Thyroid gland (tissue), 4 donors: ENCODE results near the gene BTNL3. TPM values are rescaled to one million over a fixed set of nuclear protein-coding genes. Genes with fewer than 3 reads are reported as not detected.

Experiments used
- DNase-seq, 2 donors: peaks; one replicate each; pipeline ENCODE4 v3.0.0-alpha.2; 2019
- H3K27ac ChIP-seq, 3 donors: fragments of 200-600 bp; sonication (generic); 1 replicate in 2 of 3; 2 replicates in 1 of 3; pipeline ENCODE4 v1.5.1; 2016 to 2019; ENCODE audit warnings: mild to moderate bottlenecking in 1 of 3, moderate library complexity in 1 of 3
- H3K27me3 ChIP-seq: fragments of 200-600 bp; sonication (generic); one replicate; pipeline ENCODE4 v1.5.1; 2019
- H3K36me3 ChIP-seq, 2 donors: fragments of 200-600 bp; sonication (generic); one replicate each; pipeline ENCODE4 v1.5.1; 2016 to 2019
- H3K4me1 ChIP-seq, 2 donors: fragments of 200-600 bp; sonication (generic); one replicate each; pipeline ENCODE4 v1.5.1; 2017 to 2019
- H3K4me3 ChIP-seq, 3 donors: fragments of 200-600 bp; sonication (generic); replicated peaks in 1 of 3; 1 replicate in 2 of 3; 2 replicates in 1 of 3; pipeline ENCODE4 v1.5.1; 2016; ENCODE audit warnings: mild to moderate bottlenecking in 1 of 3
- H3K9me3 ChIP-seq: fragments of 200-600 bp; sonication (generic); one replicate; pipeline ENCODE4 v1.5.1; 2017
- POLR2A ChIP-seq, 2 donors: fragments of 450-650 bp; IDR thresholded peaks; one replicate each; pipeline ENCODE4 v1.6.1; 2017; ENCODE audit warnings: antibody characterized with exemption in 2 of 2, mild to moderate bottlenecking in 2 of 2, moderate library complexity in 1 of 2
- WGBS, 2 donors: methylation state at CpG; one replicate each; pipeline ENCODE4 v1.1.5; 2017; 5-methylcytosine and 5-hydroxymethylcytosine counted together
- intact Hi-C: fragments of 100-400 bp; cut with DNase I; formaldehyde crosslinking; loops from one replicate; pipeline ENCODE4 v1.15.1; 2023
- microRNA-seq: library from miRNA; unstranded; fragments of <30 nt; microRNA quantifications from one replicate; pipeline ENCODE4, GENCODE V29; 2016
- small RNA-seq: library from RNA; depleted of rRNA; stranded (forward); fragments of <200 nt; gene quantifications from one replicate; pipeline ENCODE3, GENCODE V24; 2016
- total RNA-seq, 4 donors: library from RNA; depleted of rRNA; stranded (reverse); fragments of >200 nt; gene quantifications; one replicate each; pipeline ENCODE4 v1.2.3, GENCODE V29; 2016
- TF ChIP-seq, protein P1 (sequence below), 6 experiments: fragments of 200-600 bp in 3 of 6; fragments of 450-650 bp in 3 of 6; sonication (generic) in 3 of 6; IDR thresholded peaks; one replicate each; pipeline ENCODE4 v1.5.1; 2016 to 2019; ENCODE audit warnings: antibody characterized with exemption in 6 of 6, mild to moderate bottlenecking in 2 of 6, inconsistent platforms in 1 of 6, moderate library complexity in 1 of 6

Gene BTNL3
- total RNA-seq, 4 donors from 2014 or later = 0.50 TPM; not detected in 3

GRCh38 chr5:181054871-181055459 lies 66.3 kb downstream of the BTNL3 start:
- Histone ChIP-seq H3K27me3 (no peaks in the 10 kb centered on the region), H3K36me3 (no peaks in the 10 kb centered on the region), H3K27ac (no peak overlapping the region), H3K4me3 (no peak overlapping the region), H3K9me3 (no peaks in the 10 kb centered on the region), H3K4me1 (peaks cover 9 to 23% of the 10 kb centered on the region in 2 donors)
- intact Hi-C loops = no loop called here
- WGBS, 2 donors = 50 to 63% methylated on average over 7 of the region's 7 CpGs
- TF ChIP-seq, protein P1, sequence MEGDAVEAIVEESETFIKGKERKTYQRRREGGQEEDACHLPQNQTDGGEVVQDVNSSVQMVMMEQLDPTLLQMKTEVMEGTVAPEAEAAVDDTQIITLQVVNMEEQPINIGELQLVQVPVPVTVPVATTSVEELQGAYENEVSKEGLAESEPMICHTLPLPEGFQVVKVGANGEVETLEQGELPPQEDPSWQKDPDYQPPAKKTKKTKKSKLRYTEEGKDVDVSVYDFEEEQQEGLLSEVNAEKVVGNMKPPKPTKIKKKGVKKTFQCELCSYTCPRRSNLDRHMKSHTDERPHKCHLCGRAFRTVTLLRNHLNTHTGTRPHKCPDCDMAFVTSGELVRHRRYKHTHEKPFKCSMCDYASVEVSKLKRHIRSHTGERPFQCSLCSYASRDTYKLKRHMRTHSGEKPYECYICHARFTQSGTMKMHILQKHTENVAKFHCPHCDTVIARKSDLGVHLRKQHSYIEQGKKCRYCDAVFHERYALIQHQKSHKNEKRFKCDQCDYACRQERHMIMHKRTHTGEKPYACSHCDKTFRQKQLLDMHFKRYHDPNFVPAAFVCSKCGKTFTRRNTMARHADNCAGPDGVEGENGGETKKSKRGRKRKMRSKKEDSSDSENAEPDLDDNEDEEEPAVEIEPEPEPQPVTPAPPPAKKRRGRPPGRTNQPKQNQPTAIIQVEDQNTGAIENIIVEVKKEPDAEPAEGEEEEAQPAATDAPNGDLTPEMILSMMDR (IDR thresholded peaks at IDR 0.05) = no peak
- no peak for TF ChIP-seq POLR2A (IDR thresholded peaks at IDR 0.05)
- DNase-seq = no peak

Small RNAs within 50 kb of the gene (microRNA-seq; reads per million reads assigned to microRNA genes)
- gene MIR8089 = not detected

Small RNAs within 50 kb of the gene (small RNA-seq; reads per million reads assigned to genes)
- gene MIR8089 (not detected), gene RNU6-1036P (not detected), gene RPS29P12 (not detected)

Other genes with a start within 250 kb of the BTNL3 start
- not detected for gene OR2Y1, start 248.8 kb upstream of the BTNL3 start, total RNA-seq
- 100 to 1,000 TPM; 155 to 283 (median 200) TPM for gene MGAT1, start 186.0 kb upstream of the BTNL3 start, total RNA-seq
- 10 to 100 TPM; 41.1 to 58.9 (median 47.3) TPM for gene ZFP62, start 127.6 kb upstream of the BTNL3 start, total RNA-seq
- gene BTNL8, start 89.7 kb upstream of the BTNL3 start, total RNA-seq = 1 to 10 TPM in 3 of 4 donors, under 1 TPM in 1; 0.89 to 7.1 (median 2.8) TPM
- gene BTNL9, start 51.4 kb downstream of the BTNL3 start, total RNA-seq = 10 to 100 TPM; 12.9 to 77.1 (median 34.3) TPM
- gene OR2V1, start 142.3 kb downstream of the BTNL3 start, total RNA-seq = not detected
- gene OR2V2, start 158.7 kb downstream of the BTNL3 start, total RNA-seq = not detected
- 10 to 100 TPM; 12.3 to 14.2 (median 13.0) TPM for gene TRIM7, start 216.3 kb downstream of the BTNL3 start, total RNA-seq
- gene TRIM41, start 234.4 kb downstream of the BTNL3 start, total RNA-seq = 10 to 100 TPM; 18.8 to 31.1 (median 22.8) TPM